Astrocyte of the spinal cord (primary cell): Measurements from ENCODE around the gene SH2D2A.

Source experiments
- DNase-seq: peaks from one replicate; pipeline ENCODE4 v3.0.0; 2011; ENCODE audit warnings: low read depth, low spot score
- H3K4me3 ChIP-seq: 2 replicates; pipeline ENCODE4 v1.5.1; 2011; ENCODE audit warnings: low read depth, mild to moderate bottlenecking, low read length, moderate library complexity
- in situ Hi-C: cut with HindIII; loops from 2 replicates; pipeline ENCODE4 v1.10.0; 2017; ENCODE audit warnings: low sequenced_read_pairs
- TF ChIP-seq, protein P1 (sequence below): IDR thresholded peaks from 2 replicates; pipeline ENCODE4 v1.5.1; 2012; ENCODE audit warnings: low read depth, mild to moderate bottlenecking, low read length, inconsistent platforms

SH2D2A gene

DNA sequence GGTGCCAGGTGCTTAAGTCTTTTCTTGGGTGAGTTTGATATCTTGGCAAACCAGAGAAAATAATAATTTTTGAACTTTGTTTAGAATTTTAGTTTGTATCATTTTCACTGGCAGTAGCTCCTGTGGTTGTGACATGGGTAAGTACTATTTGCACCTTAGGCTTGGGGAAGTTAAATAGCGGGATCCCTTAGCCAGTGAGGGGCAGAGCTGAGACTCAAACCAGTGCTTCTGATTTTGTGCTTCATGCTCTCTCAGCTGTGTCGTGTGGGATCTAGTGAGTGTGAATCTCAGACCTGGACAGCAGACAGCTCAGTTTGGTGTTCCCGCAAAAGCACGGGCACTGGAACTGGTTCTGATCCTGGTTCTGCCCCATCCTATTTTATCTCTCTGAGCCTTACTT lies 39.7 kb downstream of the SH2D2A start:
- in situ Hi-C loops, result no loop called here

DNA sequence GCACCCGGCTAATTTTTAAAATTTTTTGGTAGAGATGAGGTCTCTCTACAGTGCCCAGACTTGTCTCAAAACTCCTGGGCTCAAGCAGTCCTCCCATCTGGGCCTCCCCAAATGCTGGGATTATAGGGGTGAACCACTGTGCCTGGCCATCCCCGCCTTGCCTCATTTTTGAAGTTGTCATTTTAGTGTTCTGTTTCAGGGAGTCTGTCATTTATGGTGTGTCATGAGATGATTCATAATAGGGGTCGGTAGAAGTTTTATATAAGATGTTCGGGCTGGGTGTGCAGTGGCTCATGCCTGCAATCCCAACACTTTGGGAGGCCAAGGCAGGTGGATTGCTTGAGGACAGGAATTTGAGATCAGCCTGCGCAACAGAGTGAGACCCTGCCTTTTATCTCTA lies 40.8 kb downstream of the SH2D2A start:
- no peak for DNase-seq
- in situ Hi-C loops, result no loop called here
- no peak overlapping the region for H3K4me3 ChIP-seq
- TF ChIP-seq, protein P1, sequence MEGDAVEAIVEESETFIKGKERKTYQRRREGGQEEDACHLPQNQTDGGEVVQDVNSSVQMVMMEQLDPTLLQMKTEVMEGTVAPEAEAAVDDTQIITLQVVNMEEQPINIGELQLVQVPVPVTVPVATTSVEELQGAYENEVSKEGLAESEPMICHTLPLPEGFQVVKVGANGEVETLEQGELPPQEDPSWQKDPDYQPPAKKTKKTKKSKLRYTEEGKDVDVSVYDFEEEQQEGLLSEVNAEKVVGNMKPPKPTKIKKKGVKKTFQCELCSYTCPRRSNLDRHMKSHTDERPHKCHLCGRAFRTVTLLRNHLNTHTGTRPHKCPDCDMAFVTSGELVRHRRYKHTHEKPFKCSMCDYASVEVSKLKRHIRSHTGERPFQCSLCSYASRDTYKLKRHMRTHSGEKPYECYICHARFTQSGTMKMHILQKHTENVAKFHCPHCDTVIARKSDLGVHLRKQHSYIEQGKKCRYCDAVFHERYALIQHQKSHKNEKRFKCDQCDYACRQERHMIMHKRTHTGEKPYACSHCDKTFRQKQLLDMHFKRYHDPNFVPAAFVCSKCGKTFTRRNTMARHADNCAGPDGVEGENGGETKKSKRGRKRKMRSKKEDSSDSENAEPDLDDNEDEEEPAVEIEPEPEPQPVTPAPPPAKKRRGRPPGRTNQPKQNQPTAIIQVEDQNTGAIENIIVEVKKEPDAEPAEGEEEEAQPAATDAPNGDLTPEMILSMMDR, result no peak

More for the DNA sequence above, 39.7 kb downstream of the SH2D2A start:
- TF ChIP-seq, protein P1, result no peak
- H3K4me3 ChIP-seq, result no peak overlapping the region
- DNase-seq, result no peak

DNA sequence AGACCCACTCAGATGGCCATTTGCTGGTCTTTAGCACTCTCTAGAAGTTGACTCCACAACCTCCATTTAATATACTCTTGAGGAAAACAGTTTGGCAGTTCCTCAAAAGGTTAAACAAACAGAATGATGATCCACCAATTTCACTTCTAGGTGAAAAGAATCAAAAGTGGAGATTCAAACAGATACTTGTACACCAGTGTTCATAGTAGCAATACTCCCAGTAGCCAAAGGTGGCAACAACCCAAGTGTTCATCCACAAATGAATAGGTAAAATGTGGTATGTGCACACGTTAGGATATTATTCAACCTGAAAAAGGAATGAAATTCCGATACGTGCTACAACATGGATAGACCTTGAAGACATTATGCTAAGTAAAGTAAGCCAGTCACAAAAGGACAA lies 43.0 kb downstream of the SH2D2A start:
- TF ChIP-seq, protein P1, result no peak
- in situ Hi-C loops, result no loop called here
- H3K4me3 ChIP-seq, result no peak overlapping the region
- DNase-seq, result no peak

DNA sequence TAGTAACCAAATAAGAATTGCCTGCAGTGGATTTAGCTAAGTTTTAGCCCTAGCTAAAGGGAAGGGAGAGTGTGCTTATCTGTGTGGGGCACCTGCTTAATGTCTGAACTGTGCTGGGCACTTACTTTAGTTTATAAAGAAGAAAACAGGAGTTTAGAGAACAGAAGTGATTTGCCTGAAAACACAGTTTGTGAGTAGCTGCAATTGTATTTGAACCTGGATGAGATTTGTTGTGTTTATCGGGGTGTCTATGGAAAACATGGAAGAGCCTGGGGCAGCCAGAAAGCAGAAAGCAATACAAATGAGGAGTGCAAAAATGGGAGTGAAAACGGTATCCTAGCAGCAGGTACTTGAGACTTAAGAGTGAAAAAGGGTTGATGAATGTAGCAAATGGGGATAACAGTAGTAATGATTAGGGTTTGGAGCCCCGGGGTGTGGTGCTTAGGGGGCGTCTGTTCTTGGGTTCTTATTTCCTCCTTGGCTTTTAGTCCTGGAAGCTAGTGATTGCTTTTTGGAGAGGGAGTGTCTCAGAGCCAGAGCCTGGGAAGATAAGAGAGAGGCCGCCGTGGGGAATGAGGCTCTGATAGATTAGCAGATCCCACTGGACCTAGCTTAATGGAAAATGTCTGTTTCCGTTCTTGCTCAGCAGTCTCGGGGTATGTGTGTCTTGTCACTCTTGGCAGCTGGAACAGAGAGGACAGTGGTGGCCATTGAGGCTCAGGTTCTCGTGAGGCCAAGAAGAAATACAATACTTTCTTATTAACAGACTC lies 43.7 kb downstream of the SH2D2A start:
- DNase-seq, result no peak
- in situ Hi-C loops, result no loop called here
- TF ChIP-seq, protein P1, result no peak
- H3K4me3 ChIP-seq, result no peak overlapping the region

DNA sequence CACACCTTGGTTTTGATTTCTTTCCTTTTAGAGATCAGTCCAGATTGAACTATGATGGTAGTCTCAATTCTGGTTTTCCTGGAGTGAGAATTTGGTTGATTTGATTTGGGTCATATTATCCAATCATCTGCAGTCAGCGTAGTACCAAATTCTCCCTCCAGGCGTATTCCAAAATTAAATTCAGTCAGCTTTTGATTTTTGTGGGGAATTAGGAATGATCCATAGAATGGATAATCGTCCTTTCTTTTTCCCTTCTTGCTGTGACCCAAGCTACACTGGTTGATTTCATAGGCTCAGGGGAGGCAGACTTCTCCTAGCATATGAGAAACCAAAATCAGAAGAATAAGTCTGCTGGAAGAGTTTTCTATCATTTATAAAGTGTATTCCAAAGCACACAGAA lies 44.4 kb downstream of the SH2D2A start:
- in situ Hi-C loops, result no loop called here
- H3K4me3 ChIP-seq, result no peak overlapping the region
- DNase-seq, result no peak
- TF ChIP-seq, protein P1, result peak; percentile 6

DNA sequence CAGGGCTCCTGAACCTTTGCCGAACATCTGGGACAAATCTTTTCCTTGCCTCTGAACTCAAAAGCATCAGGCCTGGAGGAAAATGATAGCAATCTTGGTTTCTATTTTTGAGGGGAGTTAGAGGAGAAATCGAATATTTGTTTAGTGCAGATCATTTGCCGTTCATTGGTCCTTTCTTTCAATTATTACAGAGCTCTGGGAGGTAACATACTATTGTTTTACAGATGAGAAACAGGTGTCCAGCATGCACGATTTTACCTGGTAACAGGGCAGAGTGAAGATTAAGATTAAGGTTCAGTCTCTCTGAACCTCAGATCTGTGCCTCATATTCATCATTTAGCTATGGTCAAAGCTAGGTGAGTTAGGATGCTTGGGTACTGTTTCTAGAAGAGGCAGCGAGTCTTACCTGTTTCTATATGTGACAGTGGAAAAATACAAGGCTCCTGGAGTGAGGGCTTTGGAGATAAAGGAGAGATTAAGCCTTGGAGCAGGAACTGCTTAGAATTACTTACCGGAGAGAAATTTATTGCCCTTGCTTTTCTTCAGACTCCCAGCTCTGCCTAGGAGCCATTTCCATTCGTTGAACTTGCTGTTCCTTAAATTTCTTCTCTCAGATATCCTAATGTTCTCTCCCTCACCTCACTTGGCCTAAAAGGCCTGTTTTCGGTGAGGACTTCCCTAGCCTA lies 47.9 kb downstream of the SH2D2A start:
- in situ Hi-C loops, result no loop called here
- TF ChIP-seq, protein P1, result no peak
- peak overlapping the region; percentile 97 for H3K4me3 ChIP-seq
- DNase-seq, result no peak
